ENCODE results near the gene LGR4.

LGR4 gene

GRCh38 chr11:27410272-27410671 is 62.3 kb downstream of the LGR4 start:
- DNase-seq = no peak
- intact Hi-C loops (cut with DNase I) = no loop called here

- DNase-seq = no peak
These were observed 62.8 kb downstream of the LGR4 start for GRCh38 chr11:27409742-27410141.

GRCh38 chr11:27409049-27409448 is 63.5 kb downstream of the LGR4 start:
- intact Hi-C loops (cut with DNase I) = no loop called here
- DNase-seq = no peak

More at GRCh38 chr11:27409742-27410141, 62.8 kb downstream of the LGR4 start:
- intact Hi-C loops (cut with DNase I) = no loop called here

GRCh38 chr11:27408246-27408800 is 64.3 kb downstream of the LGR4 start:
- DNase-seq = no peak
- intact Hi-C loops (cut with DNase I) = no loop called here

GRCh38 chr11:27406498-27407354 is 65.9 kb downstream of the LGR4 start:
- no peak for DNase-seq
- intact Hi-C loops (cut with DNase I) = no loop called here

GRCh38 chr11:27405134-27405533 is 67.5 kb downstream of the LGR4 start:
- peak in 4 of 42 donors; percentile 12 to 42 (median 16) for DNase-seq
- intact Hi-C loops (cut with DNase I) = no loop called here

- DNase-seq = no peak
- intact Hi-C loops (cut with DNase I) = no loop called here
These were observed 68.2 kb downstream of the LGR4 start for GRCh38 chr11:27404427-27404826.

- intact Hi-C loops (cut with DNase I) = no loop called here
- no peak for DNase-seq
These were observed 69.4 kb downstream of the LGR4 start for GRCh38 chr11:27403195-27403594.

GRCh38 chr11:27402450-27402849 is 70.1 kb downstream of the LGR4 start:
- intact Hi-C loops (cut with DNase I) = no loop called here
- DNase-seq = no peak

- intact Hi-C loops (cut with DNase I) = no loop called here
These were observed 70.7 kb downstream of the LGR4 start for GRCh38 chr11:27401833-27402316.

GRCh38 chr11:27401280-27401832 is 71.2 kb downstream of the LGR4 start:
- intact Hi-C loops (cut with DNase I) = no loop called here
- no peak for DNase-seq

More at GRCh38 chr11:27401833-27402316, 70.7 kb downstream of the LGR4 start:
- DNase-seq = no peak

- no peak for DNase-seq
- intact Hi-C loops (cut with DNase I) = no loop called here
These were observed 74.2 kb downstream of the LGR4 start for GRCh38 chr11:27398400-27398770.

GRCh38 chr11:27397624-27398399 is 74.8 kb downstream of the LGR4 start:
- intact Hi-C loops (cut with DNase I) = no loop called here

GRCh38 chr11:27396259-27396839 is 76.2 kb downstream of the LGR4 start:
- no peak for DNase-seq
- intact Hi-C loops (cut with DNase I) = no loop called here

More at GRCh38 chr11:27397624-27398399, 74.8 kb downstream of the LGR4 start:
- DNase-seq = no peak

GRCh38 chr11:27395556-27396258 is 76.9 kb downstream of the LGR4 start:
- DNase-seq = no peak
- intact Hi-C loops (cut with DNase I) = no loop called here

- intact Hi-C loops (cut with DNase I) = loop anchor here (5.0 kb wide), 1 partner anchor 77 kb away; the partner anchor contains the start of gene LGR4
- DNase-seq = no peak
These were observed 77.8 kb downstream of the LGR4 start for GRCh38 chr11:27394781-27395228.

- intact Hi-C loops (cut with DNase I) = loop anchor here (5.0 kb wide), 1 partner anchor 80 kb away; the partner anchor contains the start of gene LGR4
- no peak for DNase-seq
These were observed 80.1 kb downstream of the LGR4 start for GRCh38 chr11:27392278-27393114.

All from head of caudate nucleus (tissue), 42 donors.